Hematopoietic multipotent progenitor cell treated with erythropoietin and hydrocortisone succinate and interleukin-3 and kit ligand, for 17 days (in vitro differentiated cells): ENCODE results near the gene MALL.
"Not testable (repeated sequence)": the region's sequence is repeated elsewhere in the genome, so short reads cannot be mapped to it uniquely, and the experiment has no call there.

ENCODE experiments used
- DNase-seq: peaks from one replicate; pipeline ENCODE4 v3.0.0-alpha.2; 2015; ENCODE audit warnings: low spot score

MALL gene

DNA sequence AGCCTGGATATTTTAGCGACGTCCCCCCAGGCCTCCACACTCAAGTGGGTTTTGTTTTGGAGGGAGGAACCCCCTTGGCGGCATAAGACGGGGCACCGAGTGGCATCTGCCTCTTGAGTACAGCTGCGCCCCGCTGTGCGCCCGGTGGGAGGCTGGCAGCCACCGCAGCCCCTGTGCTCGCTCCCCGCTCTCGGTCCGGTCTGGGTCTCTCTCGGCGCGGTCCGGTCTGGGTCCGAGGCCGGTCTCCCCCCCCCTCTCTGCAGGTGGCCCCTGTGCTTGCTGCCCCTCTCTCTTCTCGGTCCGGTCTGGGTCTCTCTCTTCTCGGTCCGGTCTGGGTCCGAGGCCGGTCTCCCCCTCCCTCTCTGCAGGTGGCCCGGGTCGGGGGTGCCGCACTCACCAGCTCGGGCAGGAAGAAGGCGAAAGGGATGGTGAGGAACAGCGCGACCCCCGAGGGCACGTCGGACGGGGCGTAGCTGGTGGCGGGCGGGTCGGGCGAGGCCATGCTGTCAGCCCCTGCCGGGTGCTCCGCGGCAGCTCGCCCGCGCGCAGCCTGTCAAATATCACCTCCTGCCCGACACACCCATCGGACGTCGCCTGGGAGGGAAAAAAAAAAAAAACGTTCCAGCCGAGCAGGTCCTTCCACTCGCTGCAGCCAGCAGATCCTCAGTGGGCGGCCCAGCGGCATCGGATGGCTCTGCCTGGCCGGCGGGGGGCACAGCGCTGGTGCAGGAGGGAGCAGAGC, at the start of gene MALL:
Gene MALL (minus strand): TSS at position 532 of the 742 bp plus-strand sequence. CDS start 30 bp downstream, at position 502.
- DNase-seq, result no peak

DNA sequence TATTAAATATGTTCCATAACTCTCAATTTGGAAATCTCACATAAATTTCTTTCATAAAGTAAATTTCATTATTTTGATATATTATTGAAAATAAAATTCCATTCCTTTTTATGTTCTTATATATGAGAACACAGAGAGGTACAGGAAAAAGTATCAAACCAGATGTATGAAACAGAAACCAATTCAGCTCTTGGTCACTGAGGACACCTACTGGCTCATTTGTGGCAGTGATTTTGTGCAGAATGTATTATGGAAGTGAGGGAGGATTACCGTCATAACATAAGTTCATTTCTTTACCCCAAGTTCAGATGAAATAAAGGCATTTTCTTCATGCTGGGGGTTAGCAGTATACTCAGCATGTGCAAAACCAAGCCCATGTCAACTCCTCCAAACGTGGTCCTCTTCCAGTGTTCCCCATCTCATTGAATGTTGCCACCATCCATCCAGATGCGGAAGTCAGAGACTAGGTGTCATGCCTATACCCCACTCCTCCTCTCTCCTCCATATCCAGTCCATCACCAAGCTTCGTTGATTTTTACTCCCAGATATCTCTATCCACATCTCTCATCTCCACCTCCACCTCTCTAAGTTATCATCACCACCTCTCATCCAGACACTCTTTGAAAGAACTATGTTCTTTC, 41.7 kb upstream of the MALL start:
- DNase-seq, result no peak

DNA sequence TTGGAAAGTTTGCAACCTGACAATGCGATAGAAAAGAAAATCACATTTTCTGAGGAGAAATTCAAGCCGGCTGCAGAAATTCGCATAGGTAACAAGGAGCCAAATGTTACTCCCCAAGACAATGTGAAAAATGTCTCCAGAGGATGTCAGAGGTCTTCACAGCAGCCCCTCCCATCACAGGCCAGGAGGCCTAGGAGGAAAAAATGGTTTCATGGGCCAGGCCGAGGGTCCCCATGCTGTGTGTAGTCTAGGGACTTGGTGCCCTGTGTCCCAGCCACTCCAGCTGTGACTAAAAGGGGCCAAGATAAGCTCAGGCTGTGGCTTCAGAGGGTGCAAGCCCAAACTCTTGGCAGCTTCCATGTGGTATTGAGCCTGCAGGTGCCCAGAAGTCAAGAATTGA, 39.2 kb upstream of the MALL start:
- DNase-seq, result not testable (repeated sequence)

DNA sequence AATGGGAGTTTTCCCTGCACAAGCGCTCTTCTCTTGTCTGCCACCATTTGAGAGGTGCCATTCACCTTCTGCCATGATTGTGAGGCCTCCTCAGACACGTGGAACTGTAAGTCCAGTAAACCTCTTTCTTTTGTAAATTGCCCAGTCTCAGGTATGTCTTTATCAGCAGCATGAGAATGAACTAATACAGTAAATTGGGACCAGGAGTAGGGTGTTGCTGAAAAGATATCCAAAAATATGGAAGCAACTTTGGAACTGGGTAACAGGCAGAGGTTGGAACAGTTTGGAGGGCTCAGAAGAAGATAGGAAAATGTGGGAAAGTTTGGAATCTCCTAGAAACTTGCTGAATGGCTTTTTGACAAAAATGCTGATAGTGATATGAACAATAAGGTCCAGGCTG, 38.6 kb upstream of the MALL start:
- not testable (repeated sequence) for DNase-seq

DNA sequence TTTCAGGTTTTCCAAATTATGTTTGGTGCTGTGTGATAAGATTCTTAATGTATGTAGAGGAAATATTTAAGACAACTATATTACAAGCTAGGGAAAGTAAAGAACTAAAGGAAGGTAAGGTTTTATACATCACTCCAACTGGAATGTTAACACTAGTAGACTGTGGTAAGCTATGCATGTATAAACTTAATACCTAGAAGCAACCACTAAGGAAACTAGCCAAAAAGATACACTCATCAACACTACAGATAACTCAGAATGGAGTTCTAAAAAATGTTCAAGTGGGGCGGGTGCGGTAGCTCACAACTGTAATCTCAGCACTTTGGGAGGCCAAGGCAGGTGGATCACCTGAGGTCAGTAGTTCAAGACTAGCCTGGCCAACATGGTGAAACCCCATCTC, 37.8 kb upstream of the MALL start:
- DNase-seq, result no peak

DNA sequence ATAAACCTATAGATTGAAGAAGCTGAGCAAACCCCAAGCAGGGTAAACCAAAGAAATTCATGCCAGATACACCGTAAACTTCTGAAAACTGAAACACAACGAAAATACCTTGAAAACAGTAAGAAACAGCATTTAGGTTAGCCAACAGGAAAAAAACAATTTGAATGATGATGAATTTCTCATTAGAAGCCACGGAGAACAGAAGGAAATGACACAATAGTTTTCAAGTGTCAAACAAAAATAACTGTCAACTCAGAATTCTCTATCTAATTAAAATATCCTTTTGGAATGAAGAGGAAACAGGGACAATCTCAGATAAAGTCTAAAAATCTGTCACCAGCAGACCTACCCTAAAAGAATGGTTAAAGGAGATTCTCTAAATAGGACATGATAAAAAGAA, 37.3 kb upstream of the MALL start:
- DNase-seq, result no peak

DNA sequence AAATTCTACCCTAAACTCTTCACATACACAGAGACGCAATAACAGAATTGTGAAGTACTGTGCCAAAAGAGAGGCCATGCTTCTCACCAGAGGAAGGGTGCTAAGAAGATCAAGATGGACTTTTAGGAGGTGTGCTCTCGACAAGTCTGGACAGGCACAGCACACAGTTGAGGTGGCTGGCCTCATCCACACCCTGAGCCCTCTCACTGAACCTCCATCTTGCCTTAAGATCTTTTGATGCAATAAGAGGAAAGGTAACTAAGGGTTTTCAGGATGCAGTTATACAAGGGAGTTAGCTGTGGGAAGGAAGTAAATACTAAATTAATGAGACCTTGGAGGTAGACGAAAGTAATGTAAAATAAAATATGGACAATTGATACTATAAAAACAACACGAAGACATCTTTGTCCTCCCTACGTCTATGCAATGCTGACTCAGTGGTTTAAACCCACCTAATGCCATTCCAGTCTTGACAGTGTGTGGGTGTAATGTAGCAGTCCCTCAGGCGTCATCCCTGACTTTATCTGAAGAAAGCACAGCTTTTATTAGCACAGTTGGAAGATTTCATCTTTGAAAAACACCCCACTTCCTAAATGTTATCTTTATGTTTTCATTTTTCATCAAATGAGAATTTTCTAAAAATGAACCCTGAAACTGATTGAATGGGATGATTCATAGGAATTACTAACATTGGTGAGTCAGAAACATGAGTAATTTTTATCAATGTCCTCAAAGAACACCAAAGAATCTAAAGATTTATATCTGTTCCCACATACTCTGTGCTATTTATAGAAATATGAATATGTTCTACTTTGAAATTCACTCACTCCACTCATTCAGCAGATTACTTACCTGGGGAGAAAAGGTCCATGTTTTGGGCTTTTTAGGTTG, 34.0 kb upstream of the MALL start:
- no peak for DNase-seq

DNA sequence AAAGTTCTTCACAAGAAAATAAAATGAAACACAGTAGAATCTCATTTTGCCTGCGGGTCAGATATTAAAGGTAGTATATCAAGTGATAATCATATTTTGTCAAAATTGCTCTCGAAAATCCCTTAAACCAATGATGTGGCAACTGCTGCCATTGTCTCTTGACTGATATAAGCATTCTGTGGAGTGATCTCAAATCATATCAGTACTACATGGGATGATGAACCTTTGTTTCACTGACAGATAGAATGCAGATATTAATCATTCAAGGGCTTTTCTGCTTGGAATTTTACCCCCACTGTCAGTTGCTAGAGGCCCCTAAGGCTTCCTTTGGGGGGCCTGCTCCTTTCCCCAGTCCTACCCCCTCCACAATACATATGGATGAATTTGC, 31.3 kb upstream of the MALL start:
- DNase-seq, result no peak

DNA sequence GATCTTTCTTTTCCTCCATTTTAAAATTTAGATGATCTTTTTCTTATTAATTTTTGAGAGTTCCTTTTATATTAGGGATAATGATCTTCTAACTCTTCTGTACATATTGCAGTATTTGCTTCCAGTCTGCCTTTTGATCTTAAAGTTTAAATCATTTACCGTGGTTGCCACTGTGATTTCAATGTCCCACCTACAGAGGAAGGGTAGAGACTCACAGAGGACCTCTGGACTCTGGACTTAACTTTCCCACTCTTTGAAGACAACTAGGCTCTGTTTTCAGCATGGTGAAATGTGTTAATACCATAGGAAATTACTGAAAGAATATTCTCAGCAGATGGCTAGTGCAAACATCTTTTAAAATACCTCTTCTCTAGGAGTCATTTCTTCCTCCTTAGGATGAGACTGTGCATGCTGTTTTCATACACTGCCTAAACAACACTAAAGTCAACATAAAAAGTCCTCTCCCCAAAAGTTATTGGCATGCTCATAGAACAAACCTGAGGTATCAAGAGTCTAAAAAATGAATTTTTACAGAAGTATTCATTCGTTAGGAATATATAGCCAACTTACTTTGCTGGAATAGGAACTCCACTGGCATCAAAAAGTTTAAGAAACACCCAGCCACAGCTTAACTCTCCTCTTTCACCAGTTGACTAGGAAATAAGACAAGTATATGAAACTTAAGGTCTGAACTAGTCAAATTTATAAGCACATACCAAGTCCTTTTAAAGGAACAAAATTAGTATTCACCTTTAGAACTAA, 30.7 kb upstream of the MALL start:
- DNase-seq, result no peak

DNA sequence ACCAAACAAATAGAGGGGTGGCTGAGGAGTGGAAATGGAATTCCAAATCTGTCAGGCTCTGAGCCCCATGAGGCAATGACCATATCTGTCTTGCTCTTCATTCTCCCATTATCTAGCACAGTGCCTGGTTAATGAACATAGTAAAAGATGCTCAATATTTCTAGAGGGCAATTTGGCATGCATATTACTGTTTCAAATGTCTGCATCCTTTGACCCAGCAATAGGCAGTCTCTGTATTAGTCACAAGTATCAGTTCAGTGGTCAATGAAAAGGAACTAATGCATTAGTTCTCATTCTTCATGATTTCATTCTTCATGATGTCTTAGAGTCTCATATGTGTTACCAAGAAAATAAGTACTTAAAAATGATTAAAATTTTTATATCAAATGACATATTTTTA, 28.4 kb upstream of the MALL start:
- DNase-seq, result no peak

DNA sequence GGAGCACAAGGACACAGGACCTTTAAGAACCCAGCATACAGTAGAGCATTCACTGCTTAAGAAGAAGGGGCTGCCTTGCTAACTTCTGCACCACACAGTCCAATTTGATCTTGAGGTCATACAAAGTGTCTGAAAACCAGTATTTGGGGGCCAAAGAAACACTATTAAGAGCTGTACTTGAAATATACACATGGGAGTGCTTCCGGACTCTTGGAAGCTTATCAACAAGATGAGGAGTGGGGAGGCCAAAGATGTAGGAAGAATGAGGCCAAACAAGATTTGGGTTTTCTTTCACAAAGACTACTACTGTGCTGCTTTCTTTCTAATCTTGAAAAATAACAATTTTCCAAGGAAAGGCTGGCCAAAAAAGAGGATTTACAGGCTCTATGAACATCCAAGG, 24.8 kb upstream of the MALL start:
- DNase-seq, result no peak

DNA sequence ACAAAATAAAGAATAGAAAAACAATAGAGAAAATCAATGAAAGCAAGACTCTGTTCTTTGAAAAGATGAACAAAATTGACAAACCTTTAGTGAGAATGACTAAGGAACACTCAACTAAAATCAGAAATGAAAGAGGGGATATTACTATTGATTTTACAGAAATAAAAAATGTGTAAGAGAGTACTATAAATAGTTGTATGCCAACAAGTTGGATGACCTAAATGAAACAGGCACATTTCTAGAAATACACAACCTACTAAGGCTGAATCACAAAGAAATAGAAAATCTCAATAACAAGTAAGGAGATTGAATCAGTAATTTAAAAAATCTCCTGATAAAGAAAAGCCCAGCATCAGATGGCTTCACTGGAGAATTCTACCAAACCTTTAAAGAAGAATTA, 18.4 kb upstream of the MALL start:
- no peak for DNase-seq

DNA sequence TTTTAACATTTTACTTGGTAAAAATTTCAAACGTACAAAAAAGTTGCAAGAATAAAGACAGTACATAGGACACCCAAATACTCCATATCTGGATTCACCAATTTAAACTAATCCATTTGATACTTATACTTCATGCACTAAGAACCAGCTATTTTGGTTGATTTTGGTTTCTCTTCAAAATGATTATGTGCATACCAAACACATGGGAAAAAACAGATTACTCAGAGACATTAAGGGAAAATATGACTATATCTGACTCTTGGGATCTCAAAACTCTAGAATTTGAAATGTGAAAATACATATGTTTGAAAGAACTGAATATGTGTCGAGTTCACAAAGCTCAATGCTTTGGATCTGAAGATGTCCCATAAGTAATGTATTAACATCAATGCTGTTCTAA, 15.5 kb upstream of the MALL start:
- DNase-seq, result no peak

DNA sequence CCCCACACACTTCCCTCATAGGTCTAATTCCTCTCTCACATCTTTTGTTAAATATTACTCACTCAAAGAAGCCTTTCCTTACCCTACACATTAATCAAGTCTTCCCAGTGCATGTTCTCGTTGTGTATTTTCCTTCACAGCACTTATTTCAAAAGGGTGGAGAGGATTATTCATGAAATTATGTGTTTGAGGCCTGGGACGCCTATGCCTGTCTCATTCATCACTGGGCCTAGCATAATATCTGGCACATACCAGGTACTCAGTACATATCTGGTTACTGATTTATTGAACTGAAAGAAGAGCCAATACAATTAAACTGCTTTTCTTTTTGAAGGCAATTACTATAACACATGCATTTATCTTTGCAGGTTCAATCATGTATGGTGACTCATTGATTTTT, 15.1 kb upstream of the MALL start:
- no peak for DNase-seq

DNA sequence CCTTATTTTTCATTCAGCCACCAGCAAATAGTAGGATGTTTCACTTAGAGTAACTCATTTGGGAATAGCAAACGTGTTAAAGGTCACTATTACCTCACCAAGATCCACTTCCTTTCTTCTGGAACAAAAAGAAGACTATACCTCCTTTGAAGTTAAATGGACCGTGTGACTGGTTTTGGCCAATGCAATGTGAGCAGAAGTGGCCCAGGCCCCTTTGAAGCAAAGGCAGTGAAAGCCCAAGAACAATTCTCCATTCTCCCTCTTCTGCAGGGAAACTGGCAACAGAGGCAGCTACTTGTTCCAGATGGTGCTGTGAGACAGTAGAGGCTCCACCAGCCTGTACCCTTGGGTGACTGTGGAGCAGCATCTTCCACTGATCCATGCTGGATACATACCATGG, 11.3 kb upstream of the MALL start:
- no peak for DNase-seq

DNA sequence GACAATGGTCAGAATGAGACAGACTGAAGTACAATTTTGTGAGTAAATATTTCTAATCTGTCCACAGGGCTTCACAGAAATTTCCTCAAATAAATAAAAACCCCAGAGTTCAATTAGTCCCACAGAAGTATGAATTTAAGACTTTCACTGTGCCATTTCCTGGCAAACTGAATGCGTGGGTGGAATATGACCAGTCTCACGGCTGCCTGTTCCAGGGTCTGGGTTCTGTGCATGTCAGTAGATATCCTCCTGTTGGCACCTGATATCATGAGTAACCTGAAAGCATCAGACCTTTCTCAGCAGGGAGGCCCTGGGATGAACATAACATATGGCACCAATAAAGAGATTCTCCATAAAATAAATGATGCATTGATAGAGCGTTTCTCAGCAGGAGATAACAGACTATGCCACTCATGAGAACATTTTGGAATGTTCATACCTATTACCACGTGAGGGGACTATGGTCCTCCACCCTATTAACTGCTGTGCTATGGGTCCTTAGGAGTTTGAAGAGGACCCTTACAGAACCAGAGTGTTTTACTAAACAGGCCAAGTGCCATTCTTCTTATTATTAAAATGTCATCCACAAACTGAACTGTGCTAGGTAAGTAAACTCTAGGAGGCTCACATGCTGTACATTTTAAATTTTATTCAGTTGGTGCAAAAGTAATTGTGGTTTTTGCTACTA, 10.6 kb upstream of the MALL start:
- DNase-seq, result no peak

DNA sequence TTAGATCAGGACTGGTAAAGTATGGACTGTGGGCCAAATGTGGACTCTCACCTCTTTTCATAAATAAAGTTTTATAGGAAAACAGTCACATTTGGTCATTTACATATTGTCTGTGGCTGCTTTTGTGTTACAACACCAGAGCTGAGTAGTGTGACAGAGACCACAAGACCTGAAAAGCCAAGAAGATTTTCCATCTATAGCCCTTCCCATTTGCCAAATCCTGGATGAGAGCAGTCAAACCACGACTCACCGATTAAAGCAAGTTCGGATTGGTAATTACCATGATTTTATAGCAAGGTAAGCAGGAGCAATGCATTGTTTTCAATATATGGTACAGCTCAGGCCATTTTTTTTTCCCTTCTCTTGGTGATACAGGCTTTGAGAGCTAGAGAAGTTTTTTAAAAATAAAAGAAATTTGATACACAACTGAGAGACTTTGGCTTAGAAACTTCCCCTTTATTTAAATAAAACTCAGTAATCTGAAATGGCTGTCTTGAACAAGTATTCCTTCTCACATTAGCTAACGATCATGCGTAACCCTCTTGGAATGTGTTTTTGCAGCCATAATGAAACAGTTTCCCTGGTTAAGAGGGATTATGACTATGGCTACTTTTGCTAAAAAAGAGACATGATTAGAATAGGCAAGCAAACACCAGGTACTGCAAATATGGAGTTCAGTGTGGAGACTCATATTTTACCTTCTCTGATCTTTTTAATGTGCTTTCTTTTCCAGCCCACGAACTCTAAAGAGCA, 9.5 kb upstream of the MALL start:
- no peak for DNase-seq

DNA sequence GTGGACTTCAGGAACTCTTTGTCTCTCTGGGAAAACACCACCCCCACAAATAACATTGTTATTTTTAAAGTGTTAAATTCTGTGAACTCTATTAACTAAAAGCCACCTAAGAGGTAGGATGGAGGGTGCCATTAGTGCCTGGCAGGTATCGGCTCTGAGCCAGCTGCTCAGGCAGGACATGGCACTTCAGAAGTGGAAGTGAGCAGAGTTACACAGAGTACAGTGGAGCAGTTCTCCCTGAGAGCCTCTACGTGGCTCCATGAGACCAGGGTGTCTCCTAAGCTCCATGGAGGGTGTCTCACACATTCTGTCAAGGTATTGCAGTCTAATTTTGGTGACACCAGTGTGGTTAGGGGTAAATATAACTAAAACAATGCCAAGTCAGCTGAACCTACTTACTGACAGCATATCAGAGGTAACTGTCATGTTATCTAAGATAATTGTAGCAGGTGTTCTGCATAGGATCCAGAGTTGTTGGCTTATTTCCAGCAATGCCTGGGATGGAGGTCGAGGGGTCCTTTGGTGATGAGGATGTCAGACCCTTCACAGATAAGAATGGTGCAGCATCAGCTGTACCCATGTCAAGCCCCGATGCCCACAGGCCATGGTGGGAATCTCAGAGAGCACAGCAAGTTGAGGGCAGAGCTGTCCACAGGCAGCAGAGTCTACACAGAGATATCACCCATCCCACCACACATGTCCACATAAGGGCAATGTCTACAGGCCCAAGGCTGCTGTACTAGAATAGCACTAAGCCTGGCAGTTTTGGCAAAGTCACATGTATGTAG, 8.6 kb upstream of the MALL start:
- no peak for DNase-seq

DNA sequence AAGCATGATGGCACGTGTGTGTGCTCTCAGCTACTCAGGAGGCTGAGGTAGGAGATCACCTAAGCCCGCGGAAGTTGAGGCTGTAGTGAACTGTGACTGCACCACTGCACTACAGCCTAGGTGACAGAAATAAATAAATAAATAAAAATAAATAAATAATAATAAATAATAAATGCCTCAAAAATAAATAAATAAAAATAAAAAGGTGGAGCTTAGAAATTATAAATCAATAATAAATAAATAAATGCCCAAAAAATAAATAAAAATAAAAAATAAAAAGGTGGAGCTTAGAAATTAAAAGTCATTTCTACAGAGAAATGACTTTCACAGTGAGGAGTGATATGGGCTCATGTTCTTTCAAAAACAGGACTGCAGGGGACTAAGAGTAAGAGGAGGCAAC, 6.0 kb upstream of the MALL start:
- DNase-seq, result no peak

DNA sequence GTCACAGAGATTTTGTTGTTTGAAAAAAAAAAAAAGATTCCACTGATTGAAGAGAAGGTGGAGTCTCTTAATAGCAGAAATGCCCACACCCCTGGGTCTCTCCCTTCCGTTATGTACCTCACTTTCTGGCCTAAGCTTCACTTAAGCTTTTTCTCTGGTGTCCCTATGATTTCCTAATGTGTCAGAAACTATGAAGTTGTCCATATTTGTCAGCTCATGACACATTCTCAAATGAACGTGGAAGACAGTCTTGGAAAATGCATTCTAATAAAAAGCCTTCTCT, 5.4 kb upstream of the MALL start:
- no peak for DNase-seq
